Measurements from ENCODE around the gene PPP1R9B.

Gene PPP1R9B

DNA sequence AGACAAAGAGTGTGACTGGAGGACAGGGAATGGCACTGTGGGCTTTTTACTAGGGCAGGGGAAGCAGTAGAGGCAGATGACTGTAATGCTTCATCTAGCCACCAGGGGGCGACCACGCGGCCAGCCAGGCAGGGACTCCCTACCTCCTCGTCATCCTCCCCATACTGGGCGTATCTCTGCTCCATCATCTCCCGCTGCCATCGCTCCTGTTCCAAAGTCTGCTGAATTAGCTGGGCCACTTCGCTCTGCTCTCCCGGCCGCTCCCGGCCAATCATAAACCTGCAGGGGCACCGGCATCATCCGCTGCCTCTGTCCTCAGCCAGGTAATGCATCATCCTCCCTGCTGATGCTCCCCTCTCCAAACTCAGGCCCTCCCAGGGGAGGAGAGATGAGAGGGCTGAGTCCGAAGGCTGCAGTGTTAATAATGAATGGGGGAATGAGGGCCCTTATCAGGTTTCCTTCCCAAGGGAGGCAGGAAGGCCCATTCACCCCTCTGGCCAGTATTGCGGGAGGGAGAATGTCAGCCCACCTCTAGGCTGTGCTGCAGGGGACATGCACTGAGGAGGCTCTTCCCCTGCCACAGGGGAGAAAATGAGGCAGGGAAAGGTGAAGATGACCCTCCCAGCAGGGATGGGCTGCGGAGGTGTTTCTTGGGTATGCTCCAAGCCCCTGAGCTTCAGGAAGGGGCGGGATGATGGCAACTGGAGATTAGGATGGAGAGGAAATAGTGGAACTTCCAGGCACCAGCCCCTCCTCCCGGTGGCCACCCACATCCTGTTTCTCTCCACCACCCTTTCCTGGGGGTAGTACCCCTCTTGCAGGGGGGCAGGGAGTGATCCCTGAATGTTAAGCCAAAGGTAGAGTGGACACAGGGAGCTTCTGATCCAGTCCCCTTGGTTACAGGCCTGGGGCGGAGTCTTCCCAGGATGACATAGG is 10.3 kb downstream of the PPP1R9B start:
- peak; percentile 79 to 86 for DNase-seq

- DNase-seq: no peak
These were observed 11.2 kb downstream of the PPP1R9B start for GRCh38 chr17:50139185-50139783.

- no peak for DNase-seq
These were observed 13.4 kb downstream of the PPP1R9B start for GRCh38 chr17:50137042-50137441.

DNA sequence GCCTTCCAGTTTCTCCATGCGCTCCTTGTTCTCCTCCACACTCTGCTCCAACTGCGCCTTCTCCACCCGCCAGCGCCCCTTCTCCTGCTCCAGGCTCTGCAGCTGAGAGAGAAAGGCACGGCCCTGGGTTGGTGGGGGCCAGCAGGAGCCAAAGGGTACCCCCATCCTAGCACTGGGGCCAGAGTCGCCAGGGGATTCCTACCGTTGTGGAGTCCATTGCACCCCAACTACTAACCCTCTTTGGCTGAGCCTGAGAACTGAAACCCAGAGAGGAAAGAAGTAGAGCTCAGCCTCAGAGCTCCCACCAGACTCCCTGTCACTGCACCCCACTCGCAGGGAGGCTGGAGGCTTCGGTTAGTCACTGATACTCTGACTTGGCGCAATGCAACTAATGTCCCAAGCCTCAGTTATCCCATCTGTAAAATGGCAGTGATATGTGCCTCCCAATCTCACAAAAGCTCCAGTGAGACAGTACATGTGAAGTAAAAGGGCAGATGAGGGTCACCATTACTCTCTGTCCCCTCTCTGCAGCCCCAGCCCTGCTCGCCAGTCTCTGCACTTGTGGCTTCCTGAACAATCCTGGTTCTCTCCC is 14.3 kb downstream of the PPP1R9B start:
- DNase-seq: no peak

GRCh38 chr17:50135316-50136095 is 15.0 kb downstream of the PPP1R9B start:
- no peak for DNase-seq

GRCh38 chr17:50134206-50135110 is 16.0 kb downstream of the PPP1R9B start:
- DNase-seq: no peak

- DNase-seq: no peak
These were observed 16.7 kb downstream of the PPP1R9B start for GRCh38 chr17:50133769-50134099.

DNA sequence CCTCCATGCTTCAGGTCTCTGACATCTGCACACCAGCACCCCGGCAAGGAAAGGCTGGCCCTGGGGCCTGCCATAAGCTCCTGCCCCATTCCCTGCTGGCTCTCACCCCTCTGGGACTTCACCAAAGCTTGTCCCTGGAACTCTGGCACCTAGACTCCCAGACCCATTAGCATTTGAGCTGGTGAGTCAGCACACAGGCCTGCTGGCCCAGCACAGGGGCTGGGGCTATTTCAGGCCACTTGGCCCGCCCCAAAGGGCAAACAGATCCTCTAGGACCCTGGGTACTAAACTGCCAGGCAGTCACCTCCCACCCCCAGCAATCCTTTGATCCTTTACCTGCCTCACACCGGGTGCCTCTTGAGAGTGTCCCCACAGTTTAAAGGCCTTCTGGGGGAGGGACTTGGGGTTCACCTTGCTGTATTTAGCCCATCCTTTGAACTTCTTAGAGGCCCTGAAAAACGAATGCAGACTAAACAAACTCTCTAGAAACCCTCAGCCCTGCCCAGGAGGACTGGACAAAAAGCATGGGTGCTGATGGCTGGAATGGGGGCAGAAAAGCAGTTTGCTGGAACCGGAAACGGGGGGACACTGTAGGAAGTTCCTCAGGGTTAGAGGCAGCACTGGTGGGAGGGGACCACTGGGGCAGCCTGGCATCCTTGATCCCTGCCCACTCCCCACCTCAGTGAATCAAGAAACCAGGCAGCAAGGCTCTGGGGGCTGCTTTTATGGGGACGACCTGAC is 17.3 kb downstream of the PPP1R9B start:
- DNase-seq: no peak

DNA sequence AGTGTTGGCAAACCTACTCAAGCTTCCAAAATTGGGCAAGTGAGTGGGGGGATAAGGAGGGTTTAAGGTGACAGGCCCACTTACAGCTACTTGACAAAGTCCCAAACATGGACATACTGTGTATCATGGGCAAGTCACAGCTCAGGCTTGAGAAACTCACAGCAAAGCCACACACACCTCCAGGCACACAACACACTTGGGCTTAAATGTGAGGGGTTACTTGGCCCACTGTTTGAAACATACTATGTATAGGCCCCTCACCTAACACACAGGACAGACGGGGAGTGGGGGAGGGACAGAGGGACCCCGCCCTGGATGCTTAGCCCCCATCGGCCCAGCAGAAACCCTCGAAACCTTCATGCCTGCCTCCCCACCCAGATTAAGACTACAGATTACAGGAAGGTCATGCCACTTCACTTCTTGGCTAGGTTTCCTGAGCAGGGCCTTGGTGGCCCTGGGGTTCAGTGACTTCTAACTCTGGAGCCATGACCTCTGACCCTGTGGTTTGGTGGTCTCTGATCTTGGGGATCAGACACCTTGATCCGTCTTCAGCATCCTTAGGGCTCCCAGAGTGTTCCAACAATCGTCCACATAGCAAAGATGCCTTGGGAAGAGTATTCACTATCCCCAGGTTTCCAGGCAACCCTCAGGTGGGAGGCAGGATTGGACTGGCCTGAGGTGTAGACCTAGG is 18.2 kb downstream of the PPP1R9B start:
- DNase-seq: no peak

- no peak for DNase-seq
These were observed 19.7 kb downstream of the PPP1R9B start for GRCh38 chr17:50130559-50131305.

DNA sequence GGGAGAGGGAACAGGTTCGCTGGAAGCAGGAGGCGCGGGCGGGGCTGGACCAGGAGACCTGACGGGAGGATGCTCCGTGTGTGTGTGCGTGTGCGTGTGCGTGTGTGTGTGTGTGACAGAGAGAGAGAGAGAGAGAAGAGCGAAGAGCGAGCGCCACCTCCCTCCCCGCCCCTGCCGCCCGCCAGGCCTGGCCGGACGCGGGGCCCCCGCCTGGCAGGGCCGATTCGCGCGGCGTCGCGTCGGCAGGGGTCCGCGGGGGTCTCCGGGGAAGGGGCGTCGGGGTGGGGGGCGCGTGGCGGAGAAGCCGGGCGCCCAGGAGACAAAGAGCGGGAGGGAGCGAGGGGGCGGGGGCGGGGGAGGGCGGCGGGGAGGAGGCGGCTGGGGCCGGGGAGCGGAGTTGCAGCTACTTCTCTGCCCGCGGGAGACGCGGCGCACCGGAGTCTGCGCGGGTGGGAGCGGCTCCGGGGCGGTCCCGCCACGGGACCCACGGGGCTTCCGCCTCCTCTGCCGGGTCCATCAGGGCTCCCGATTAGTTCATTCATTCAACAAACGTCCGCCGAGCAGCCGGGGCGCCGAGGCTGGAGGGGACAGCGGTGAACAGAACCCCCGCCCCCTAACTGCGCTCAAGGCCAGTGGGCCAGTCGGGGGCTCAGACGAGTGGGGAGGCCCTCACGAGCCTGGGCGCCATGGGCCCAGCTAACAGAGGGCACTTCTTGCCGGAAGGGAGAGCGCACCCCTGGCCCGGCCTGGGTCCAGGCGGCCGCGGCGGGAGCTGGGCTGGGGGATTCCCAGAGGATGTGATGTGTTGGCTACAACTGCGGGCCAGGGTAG is 20.5 kb downstream of the PPP1R9B start, which contains the start of gene SAMD14:
TSS of gene SAMD14 (minus strand) at position 433 of the 831 bp plus-strand sequence. CDS start 5,201 bp downstream, outside the sequence.
- DNase-seq: peak; percentile 45 to 68

DNA sequence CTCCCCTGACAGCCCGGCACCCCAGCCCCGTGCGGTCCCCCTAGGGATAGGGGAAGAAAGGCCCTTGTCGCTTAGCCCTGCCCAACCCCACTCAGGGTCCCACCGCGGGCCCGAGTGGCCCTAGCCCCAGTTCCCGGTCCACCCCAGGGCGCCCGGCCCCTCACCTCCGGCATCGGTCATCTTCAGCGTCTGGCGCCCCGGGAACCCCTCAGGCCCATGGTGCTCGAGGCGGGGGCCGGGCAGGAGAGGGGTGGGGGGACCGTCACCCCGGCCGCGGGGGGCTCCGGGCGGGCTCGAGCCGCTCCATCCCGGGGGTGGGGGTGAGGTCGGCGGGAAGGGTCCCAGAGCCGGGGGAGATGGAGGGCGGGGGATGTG is 21.1 kb downstream of the PPP1R9B start:
- DNase-seq: no peak

DNA sequence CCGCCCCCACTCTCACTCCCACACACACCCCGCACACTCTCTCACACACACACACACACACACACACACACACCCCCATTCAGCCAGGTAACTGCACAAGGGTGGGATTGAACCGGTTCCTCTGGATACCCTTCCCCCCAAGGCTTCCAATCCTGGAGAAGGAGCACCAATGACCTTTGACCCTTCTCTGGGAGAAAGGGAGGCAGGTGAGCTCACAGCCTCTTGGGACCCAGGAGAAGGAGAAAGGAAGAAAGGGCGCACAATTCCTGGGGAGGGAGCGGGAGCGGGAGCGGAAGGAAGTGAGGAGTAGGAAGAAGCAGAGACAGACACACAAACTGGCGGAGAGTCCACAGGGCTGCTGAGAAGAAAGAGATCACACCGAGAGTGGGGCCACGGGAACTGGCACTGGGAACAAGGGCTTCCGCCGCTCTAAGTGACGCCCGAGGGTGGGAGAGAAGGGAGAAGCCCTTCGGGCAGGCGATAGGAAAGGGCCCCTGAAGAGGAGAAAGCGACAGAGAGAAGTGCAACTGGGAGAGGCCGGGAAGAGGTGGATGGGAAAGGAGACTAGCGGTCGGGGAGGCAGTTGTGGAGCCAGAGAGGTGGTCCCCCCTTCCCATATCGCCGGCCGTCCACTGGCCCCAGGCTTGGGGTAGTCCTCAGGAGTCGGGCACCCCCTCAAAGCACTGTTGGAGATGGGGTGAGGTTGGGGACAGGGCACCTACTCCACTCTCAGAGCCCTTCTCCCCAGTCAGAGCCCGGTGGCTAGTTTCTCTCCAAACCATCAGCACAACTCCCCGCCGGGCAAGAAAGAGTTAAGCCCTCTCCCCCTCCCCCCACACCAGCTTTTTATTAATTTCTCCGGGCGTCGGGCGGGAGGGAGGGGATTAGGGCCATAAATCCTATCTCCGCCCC is 21.8 kb downstream of the PPP1R9B start:
- DNase-seq: no peak

- DNase-seq: no peak
These were observed 22.6 kb downstream of the PPP1R9B start for GRCh38 chr17:50127697-50128361.

- no peak for DNase-seq
These were observed 25.0 kb downstream of the PPP1R9B start for GRCh38 chr17:50125420-50125997.

DNA sequence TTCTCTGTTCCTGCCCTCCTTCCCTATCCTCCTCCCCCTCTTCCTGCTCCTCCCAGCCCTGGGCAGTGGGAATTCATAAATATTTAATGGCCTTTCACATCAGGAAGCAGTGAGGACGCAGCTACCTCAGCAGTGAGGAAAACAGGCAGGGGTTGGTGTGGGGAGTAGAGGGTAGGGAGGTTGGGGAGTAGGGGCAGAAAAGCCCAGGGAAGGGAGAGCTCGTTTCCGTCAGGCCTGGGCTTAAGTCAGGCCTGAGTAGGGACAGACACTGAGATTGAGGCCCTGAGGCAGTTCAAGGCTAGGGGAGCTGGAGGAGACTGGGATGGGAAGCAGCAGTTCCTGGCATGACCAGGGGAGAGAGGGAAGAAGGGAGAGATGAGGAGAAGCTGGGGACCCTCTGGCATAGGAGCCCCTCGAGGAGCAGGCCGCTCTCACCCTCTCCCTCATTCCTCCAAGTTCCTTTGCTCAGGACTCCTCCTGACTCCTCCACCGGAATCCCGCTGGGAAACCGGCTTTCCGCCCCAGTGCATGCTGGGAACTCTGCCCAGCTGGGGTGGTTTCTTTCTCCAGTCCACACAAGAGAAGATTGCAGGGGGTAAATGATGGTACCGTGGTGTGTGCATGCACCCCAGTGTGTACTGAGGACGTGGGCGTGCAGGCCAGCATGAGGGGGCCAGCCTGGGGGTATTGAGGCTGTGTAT is 26.7 kb downstream of the PPP1R9B start:
- DNase-seq: no peak
